GM12873 (cell line): ENCODE results near the gene TMEM258.

Source experiments
- CTCF ChIP-seq: IDR thresholded peaks from 2 replicates; pipeline ENCODE4 v1.5.1; 2012; ENCODE audit warnings: low read depth, mild to moderate bottlenecking, moderate library complexity, low read length, control low read depth; ENCODE audit not compliant: insufficient read depth; ENCODE audit errors: missing control alignments

TMEM258 gene

DNA sequence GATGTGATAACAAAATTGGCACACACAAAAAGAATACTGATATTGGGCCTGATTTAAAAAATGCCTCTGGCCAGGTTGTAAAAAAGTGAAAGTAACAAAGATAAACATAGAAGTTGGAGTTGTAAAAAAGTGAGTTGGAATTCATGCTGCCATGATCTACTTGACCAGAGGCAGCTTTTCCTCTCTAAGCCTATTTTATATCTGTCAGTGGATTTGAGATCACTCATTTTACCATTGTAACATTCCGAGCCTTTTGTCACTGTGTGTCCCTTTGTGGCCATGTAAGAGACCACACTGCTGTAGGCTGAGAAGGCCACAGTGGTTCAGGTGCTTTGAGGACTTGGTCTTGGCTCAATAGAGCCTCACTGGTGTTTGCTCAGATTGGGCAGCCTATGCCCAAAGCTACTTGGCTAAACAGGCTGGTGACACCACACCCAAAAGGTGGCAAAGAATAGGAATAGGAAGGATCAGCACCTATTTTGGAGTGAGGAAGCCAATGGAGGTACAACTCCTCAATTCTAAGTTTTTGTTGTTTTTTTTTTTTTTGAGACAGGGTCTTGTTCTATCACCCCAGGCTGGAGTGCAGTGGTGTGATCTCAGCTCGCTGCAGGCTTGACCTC lies 7.4 kb upstream of the TMEM258 start:
- no peak for TF ChIP-seq CTCF

DNA sequence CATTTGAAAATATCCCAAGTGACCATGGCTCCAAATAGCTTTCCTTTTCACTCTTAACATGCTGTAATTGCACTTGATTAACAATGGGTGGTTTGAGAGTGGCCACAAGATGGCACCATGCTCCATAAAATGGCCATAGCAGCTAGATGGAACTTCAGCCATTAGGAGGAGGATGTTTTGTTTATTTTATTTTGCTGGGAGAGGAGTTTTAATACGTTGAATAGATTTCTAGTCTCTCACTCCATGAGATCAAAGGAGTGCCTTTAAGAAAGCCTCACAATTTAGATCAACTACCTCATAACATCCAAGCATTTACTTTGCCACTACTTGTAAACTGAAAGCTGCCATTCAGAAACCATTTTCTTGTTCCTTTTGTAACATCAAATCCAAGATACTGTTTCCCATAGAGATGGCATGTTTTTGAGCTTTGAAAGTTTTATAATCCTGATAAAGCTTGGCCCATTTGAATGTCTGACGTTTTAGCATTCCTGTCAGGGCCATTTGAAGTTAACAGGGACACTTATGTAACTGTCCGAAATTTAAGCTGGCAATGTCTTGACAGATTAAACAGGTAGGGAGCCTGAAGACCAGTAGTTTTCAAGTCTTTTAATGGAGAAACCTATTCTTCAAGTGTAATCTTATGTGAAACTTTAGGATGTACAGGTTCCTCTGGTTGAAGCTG lies 5.0 kb upstream of the TMEM258 start:
- peak; percentile 74 for TF ChIP-seq CTCF

DNA sequence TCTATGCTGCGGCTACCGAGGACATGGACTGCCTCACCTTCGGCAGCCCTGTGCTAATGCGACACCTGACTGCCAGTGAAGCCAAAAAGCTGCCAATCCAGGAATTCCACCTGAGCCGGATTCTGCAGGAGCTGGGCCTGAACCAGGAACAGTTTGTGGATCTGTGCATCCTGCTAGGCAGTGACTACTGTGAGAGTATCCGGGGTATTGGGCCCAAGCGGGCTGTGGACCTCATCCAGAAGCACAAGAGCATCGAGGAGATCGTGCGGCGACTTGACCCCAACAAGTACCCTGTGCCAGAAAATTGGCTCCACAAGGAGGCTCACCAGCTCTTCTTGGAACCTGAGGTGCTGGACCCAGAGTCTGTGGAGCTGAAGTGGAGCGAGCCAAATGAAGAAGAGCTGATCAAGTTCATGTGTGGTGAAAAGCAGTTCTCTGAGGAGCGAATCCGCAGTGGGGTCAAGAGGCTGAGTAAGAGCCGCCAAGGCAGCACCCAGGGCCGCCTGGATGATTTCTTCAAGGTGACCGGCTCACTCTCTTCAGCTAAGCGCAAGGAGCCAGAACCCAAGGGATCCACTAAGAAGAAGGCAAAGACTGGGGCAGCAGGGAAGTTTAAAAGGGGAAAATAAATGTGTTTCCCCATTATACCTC lies 3.6 kb upstream of the TMEM258 start:
- no peak for TF ChIP-seq CTCF

DNA sequence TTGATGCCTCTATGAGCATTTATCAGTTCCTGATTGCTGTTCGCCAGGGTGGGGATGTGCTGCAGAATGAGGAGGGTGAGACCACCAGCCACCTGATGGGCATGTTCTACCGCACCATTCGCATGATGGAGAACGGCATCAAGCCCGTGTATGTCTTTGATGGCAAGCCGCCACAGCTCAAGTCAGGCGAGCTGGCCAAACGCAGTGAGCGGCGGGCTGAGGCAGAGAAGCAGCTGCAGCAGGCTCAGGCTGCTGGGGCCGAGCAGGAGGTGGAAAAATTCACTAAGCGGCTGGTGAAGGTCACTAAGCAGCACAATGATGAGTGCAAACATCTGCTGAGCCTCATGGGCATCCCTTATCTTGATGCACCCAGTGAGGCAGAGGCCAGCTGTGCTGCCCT lies 3.1 kb upstream of the TMEM258 start:
- no peak for TF ChIP-seq CTCF

GRCh38 chr11:61794579-61794978 lies 2.2 kb upstream of the TMEM258 start:
- TF ChIP-seq CTCF: no peak

DNA sequence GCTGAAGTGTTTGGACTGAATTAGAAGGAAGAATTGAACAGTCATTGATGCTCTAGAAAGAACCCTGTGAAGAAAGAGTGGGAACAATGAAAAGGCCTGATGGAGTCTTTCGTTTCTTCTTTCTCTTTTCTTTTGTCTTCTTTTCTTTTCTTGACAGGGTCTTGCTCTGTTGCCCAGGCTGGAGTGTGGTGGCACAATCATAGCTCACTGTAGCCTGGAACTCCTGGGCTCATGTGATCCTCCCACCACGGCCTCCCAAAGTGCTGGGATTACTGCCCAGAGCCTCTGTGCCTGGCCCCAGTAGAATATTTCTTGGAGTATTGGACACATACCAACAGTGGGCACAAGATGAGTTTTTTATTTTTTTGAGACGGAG lies 1.4 kb upstream of the TMEM258 start:
- TF ChIP-seq CTCF: no peak

DNA sequence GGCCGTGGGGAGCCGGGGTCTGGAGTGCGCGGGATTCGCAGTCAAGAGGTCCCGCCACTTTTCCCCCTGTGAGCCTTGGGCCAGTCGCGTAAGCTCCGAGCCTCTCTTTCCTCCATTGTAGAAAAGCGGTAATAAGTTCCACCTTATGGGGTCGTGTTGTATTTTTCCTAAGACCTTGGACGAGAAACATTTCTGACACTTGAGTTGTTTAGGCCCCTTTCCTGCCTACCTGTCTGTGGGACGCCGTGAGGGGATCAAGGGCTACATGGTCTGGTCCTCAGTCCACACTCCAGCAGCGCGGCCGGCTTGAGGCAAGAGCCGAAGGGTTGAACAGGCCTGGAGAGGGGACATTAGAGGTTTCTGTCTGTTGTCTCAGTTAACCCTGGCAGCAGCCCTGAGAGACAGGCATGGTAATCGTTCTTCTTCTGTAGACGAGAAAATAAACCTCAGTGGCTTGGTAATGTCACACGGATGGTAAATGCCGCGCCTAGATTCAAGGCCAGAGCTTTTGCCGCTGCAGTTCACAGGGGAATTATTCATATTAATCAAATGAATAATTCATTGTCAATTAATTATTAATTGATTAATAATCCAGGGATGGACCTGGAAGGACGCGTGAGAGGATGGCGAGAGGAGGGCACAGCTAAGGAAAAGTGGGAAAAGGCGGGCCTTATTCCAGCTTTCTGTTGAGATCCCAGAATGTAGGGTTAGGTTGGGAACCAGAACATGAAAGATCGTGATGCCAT lies 857 bp upstream of the TMEM258 start:
- TF ChIP-seq CTCF: no peak
